ENCODE results near the gene TBC1D23. TPM values are rescaled to one million over a fixed set of nuclear protein-coding genes. Genes with fewer than 3 reads are reported as not detected.

Gene TBC1D23
- total RNA-seq, 1 donor from 2014 or later, result 59.4 TPM

GRCh38 chr3:100352296-100353231 lies 91.8 kb downstream of the TBC1D23 start:
- no peak for DNase-seq

GRCh38 chr3:100354850-100355249 lies 94.1 kb downstream of the TBC1D23 start:
- no peak for DNase-seq

GRCh38 chr3:100358413-100358812 lies 97.6 kb downstream of the TBC1D23 start:
- DNase-seq, result no peak

GRCh38 chr3:100359035-100359434 lies 98.2 kb downstream of the TBC1D23 start:
- no peak for DNase-seq

GRCh38 chr3:100360757-100361496 lies 100.1 kb downstream of the TBC1D23 start:
- no peak for DNase-seq

- no peak for DNase-seq
These were observed 101.1 kb downstream of the TBC1D23 start for GRCh38 chr3:100361897-100362296.

- no peak for DNase-seq
These were observed 103.6 kb downstream of the TBC1D23 start for GRCh38 chr3:100364421-100364820.

GRCh38 chr3:100366424-100366823 lies 105.6 kb downstream of the TBC1D23 start:
- DNase-seq, result no peak

- no peak for DNase-seq
These were observed 107.6 kb downstream of the TBC1D23 start for GRCh38 chr3:100368441-100368840.

- DNase-seq, result no peak
These were observed 110.0 kb downstream of the TBC1D23 start for GRCh38 chr3:100370756-100371155.

- DNase-seq, result no peak
These were observed 113.7 kb downstream of the TBC1D23 start for GRCh38 chr3:100374521-100374920.

Other genes starting within 250 kb of the TBC1D23 start
- 40.1 TPM for gene FILIP1L, start 146.5 kb upstream of the TBC1D23 start, total RNA-seq
- 17.2 TPM for gene NIT2, start 73.8 kb downstream of the TBC1D23 start, total RNA-seq
- gene TOMM70, start 140.1 kb downstream of the TBC1D23 start, total RNA-seq, result 49.2 TPM
- gene LNP1, start 140.5 kb downstream of the TBC1D23 start, total RNA-seq, result 3.4 TPM
- 335 TPM for gene TMEM45A, start 231.6 kb downstream of the TBC1D23 start, total RNA-seq